ENCODE results near the gene PAGE1. TPM values are rescaled to one million over a fixed set of nuclear protein-coding genes. Genes with fewer than 3 reads are reported as not detected.
"Not testable (repeated sequence)": the region's sequence is repeated elsewhere in the genome, so short reads cannot be mapped to it uniquely, and the experiment has no call there.

Gene PAGE1
- total RNA-seq, 1 donor from 2014 or later: not detected

DNA sequence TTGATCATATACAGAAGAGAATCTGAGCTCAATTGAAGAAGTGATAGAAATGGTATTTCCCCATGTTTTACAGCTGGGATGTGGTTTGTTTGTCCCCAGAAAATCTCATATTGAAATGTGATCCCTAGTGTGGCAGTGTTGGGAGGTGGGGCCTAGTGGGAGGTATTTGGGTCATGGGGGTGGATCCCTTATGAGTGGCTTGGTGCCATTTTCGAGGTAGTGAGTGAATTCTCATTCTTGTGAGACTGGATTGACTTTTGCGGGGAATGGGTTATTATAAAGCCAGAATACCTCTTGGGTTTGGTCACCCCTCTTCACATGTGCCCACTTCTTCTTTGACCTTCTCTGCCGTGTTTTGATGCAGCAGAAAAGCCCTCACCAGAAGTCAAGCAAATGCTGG is 29.6 kb upstream of the PAGE1 start:
- H3K4me3 Mint-ChIP-seq (ENCODE audit: low read depth): no peak overlapping the region
- H3K36me3 Mint-ChIP-seq (ENCODE audit: insufficient read depth): no peaks in the 10 kb centered on the region
- peaks cover 11% of the 10 kb centered on the region for H3K9me3 Mint-ChIP-seq (ENCODE audit: low read depth)
- no peaks in the 10 kb centered on the region for H3K4me1 Mint-ChIP-seq (ENCODE audit: low read depth)
- DNase-seq (ENCODE audit: low spot score, unreplicated experiment): no peak
- H3K27ac Mint-ChIP-seq: no peak overlapping the region
- TF ChIP-seq, protein P1, sequence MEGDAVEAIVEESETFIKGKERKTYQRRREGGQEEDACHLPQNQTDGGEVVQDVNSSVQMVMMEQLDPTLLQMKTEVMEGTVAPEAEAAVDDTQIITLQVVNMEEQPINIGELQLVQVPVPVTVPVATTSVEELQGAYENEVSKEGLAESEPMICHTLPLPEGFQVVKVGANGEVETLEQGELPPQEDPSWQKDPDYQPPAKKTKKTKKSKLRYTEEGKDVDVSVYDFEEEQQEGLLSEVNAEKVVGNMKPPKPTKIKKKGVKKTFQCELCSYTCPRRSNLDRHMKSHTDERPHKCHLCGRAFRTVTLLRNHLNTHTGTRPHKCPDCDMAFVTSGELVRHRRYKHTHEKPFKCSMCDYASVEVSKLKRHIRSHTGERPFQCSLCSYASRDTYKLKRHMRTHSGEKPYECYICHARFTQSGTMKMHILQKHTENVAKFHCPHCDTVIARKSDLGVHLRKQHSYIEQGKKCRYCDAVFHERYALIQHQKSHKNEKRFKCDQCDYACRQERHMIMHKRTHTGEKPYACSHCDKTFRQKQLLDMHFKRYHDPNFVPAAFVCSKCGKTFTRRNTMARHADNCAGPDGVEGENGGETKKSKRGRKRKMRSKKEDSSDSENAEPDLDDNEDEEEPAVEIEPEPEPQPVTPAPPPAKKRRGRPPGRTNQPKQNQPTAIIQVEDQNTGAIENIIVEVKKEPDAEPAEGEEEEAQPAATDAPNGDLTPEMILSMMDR (IDR thresholded peaks at IDR 0.05; ENCODE audit: unreplicated experiment): no peak
- H3K27me3 Mint-ChIP-seq: no peaks in the 10 kb centered on the region

DNA sequence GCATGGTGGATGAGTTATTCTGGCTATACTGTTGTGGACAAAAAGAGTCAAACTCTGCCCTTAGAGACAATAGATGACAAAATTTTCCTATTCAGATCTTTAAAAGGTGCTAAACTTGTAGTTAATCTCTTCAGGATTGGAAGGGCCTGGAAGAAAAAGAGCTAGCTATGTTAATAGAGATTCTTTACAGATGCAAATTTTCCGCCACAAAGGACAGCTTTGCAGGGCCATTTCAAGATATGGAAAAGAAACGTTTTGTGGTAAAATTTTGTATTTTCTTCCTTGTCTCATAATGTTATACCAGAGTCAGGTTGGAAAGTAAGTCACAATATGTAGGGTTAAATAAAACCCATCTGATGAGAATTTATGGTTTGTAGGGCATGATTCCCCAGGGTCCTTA is 24.3 kb upstream of the PAGE1 start:
- H3K9me3 Mint-ChIP-seq (ENCODE audit: low read depth): peaks cover 12% of the 10 kb centered on the region
- H3K4me1 Mint-ChIP-seq (ENCODE audit: low read depth); H3K4me3 Mint-ChIP-seq (ENCODE audit: low read depth); H3K27me3 Mint-ChIP-seq; H3K36me3 Mint-ChIP-seq (ENCODE audit: insufficient read depth); H3K27ac Mint-ChIP-seq; DNase-seq (ENCODE audit: low spot score, unreplicated experiment): not testable (repeated sequence)

DNA sequence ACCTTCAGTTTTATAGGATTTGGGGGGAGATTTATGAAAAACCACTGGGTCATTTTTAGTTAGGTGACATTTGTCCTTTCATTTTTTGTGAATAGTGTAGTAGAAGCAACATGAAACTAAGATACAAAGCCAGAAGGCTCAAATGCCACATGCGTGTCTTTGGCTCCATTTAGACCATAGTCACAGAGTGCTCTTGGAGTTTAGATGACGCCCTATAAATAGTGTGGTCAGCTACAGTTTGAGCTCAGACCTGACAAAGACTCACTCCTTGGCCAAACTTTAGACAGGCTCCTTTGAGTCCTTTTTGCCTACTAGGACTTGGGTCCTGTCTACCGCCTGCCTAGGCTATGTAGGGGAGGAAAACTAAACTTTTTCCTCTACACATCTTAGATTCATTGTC is 16.8 kb upstream of the PAGE1 start:
- no peaks in the 10 kb centered on the region for H3K36me3 Mint-ChIP-seq (ENCODE audit: insufficient read depth)

DNA sequence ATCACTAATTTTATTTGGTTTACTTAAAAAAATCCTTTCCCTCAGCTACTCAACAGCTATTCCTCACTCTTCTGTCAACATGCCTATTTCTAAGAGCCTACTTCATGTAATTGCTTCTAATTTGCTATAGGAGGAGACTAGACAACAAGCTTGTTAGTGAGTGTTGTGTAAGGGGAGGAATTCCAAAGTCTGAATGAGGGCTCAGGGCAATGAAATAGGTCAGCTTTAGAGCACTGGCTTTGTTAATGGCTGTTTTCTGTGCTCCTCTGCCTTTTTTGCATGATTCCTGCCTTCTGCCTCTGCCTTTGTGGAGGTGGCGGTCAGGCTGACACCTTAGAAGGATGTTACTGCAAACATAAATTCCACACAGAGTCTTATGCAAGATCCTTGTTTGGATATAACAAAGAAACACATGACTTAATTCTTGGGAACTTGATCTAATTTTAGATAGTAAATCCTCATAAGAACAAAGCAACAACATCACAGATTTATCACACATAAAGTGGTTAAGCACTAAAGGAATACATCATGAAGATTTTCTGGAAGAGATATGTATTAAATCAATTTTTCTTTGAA is 15.0 kb upstream of the PAGE1 start:
- DNase-seq (ENCODE audit: low spot score, unreplicated experiment): no peak
- Mint-ChIP-seq H3K4me3 (ENCODE audit: low read depth) (no peak overlapping the region), H3K27me3 (peaks cover 4% of the 10 kb centered on the region), H3K27ac (no peak overlapping the region), H3K4me1 (ENCODE audit: low read depth) (no peaks in the 10 kb centered on the region), H3K36me3 (ENCODE audit: insufficient read depth) (no peaks in the 10 kb centered on the region), H3K9me3 (ENCODE audit: low read depth) (peaks cover 17% of the 10 kb centered on the region)
- TF ChIP-seq, protein P1 (IDR thresholded peaks at IDR 0.05; ENCODE audit: unreplicated experiment): no peak

More for the DNA sequence above, 16.8 kb upstream of the PAGE1 start:
- peaks cover 9% of the 10 kb centered on the region for H3K9me3 Mint-ChIP-seq (ENCODE audit: low read depth)
- H3K27me3 Mint-ChIP-seq: no peaks in the 10 kb centered on the region
- no peaks in the 10 kb centered on the region for H3K4me1 Mint-ChIP-seq (ENCODE audit: low read depth)
- H3K27ac Mint-ChIP-seq: no peak overlapping the region
- DNase-seq (ENCODE audit: low spot score, unreplicated experiment): no peak
- H3K4me3 Mint-ChIP-seq (ENCODE audit: low read depth): no peak overlapping the region
- TF ChIP-seq, protein P1 (IDR thresholded peaks at IDR 0.05; ENCODE audit: unreplicated experiment): no peak

DNA sequence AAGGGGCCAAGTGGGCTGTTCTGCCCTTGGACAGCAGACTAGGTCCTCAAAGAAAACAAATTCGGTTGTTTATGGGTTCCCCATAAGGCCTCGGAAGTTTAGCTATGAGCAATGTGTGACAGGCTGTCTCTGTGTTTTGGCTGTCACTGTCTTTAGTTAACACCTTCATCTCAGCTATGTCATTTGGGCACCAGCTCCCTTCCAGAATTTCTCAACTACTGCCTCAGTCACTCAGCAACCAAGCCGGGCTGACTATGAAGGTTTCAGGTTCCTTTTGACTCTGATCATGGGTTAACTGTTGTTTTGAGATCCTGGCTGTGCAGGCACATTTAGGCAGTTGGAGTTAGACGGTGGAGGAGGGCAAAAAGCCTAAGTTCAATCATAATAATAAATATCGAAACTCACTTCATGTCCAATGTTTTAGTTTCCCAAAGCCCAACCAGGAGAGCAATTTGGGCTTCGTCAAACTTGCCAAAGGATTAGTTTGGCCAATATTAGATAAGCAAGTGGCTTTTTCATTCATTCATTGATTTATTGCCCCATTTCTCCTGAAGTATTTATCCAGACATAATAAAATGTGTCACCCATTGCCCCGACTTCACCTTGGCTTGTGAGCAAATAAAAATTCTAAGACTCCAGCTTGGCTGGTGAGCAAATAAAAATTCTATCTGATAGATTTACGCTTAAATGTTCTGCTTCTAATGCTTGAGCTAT is 9.1 kb upstream of the PAGE1 start:
- H3K27ac Mint-ChIP-seq: no peak overlapping the region
- peaks cover 5% of the 10 kb centered on the region for H3K4me1 Mint-ChIP-seq (ENCODE audit: low read depth)
- DNase-seq (ENCODE audit: low spot score, unreplicated experiment): no peak
- peaks cover 4% of the 10 kb centered on the region for H3K27me3 Mint-ChIP-seq
- TF ChIP-seq, protein P1 (IDR thresholded peaks at IDR 0.05; ENCODE audit: unreplicated experiment): no peak
- H3K4me3 Mint-ChIP-seq (ENCODE audit: low read depth): no peak overlapping the region
- H3K9me3 Mint-ChIP-seq (ENCODE audit: low read depth): peaks cover 14% of the 10 kb centered on the region
- no peaks in the 10 kb centered on the region for H3K36me3 Mint-ChIP-seq (ENCODE audit: insufficient read depth)

DNA sequence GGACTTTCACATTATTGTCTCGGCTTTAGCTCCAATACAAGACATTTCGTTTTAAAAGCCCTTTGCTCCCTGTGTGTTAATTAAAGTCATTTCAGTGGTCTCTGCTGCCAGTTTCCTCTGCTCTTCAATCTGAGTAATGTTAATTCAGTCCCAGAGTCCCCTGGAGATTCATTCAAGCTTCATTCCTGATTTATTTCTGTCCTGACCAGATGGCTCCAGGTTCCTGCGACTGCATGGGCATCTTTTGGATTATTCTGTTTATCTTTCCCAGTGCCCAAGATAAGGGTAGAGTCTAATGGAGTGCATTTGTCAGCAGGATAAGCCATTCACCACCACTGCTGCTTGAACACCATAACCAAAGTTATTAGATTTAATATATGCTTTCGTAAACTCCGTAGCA is 6.1 kb upstream of the PAGE1 start:
- peaks cover 5% of the 10 kb centered on the region for H3K4me1 Mint-ChIP-seq (ENCODE audit: low read depth)
- no peak overlapping the region for H3K27ac Mint-ChIP-seq
- TF ChIP-seq, protein P1 (IDR thresholded peaks at IDR 0.05; ENCODE audit: unreplicated experiment): no peak
- no peak overlapping the region for H3K4me3 Mint-ChIP-seq (ENCODE audit: low read depth)
- no peaks in the 10 kb centered on the region for H3K36me3 Mint-ChIP-seq (ENCODE audit: insufficient read depth)
- H3K27me3 Mint-ChIP-seq: peaks cover 4% of the 10 kb centered on the region
- DNase-seq (ENCODE audit: low spot score, unreplicated experiment): no peak
- peaks cover 13% of the 10 kb centered on the region for H3K9me3 Mint-ChIP-seq (ENCODE audit: low read depth)
